ENCODE measurements around the gene AGRP.
"Not testable (repeated sequence)": the region's sequence is repeated elsewhere in the genome, so short reads cannot be mapped to it uniquely, and the experiment has no call there.

AGRP gene

DNA sequence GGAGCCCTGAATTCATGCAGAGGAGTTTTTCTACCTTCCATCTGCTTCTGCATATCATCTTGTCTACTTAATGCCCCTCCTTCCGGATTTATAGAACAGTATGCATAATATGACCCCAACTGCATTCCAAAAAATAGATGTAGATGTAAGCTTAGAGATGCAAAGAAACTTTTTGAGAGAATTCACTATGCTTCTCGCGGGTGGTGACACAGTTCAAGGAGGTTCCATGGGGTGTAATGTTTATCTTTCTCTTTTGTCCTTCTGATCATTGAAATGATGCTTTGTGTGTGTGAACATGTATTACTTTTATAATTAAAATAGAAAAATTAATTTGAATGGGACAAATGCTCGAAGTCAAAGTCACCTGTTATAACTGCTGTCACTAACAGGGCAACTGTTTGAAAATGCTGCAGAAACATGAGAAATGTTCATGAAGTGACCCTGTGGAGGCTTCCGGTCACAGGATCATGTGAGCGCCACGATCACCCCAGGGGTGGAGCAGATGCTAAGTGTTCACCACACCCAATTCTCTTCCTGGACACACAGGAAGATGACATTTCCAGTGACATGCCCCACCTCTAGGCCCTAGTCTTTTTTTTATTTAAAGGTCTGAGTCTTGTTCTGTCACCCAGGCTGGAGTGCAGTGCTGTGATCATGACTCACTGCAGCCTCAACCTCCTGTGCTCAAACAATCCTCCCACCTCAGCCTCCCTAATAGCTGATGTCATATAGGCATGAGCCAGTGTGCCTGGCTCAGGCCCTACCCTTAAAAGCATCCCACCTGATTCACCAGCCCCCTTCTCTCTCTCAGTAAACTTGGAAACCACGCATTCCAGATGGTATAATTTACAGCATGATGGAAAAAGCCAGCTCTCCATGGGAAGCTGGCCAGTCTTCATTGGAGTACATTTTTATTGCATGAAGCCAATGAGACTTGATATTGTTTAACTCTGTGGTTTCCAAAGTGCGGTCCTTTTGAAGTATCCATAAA, 21.0 kb upstream of the AGRP start:
- no peak for DNase-seq

- DNase-seq: no peak
Observed at GRCh38 chr16:67499106-67499505, 15.8 kb upstream of the AGRP start.

GRCh38 chr16:67490335-67491096, 7.2 kb upstream of the AGRP start:
- no peak for DNase-seq

DNA sequence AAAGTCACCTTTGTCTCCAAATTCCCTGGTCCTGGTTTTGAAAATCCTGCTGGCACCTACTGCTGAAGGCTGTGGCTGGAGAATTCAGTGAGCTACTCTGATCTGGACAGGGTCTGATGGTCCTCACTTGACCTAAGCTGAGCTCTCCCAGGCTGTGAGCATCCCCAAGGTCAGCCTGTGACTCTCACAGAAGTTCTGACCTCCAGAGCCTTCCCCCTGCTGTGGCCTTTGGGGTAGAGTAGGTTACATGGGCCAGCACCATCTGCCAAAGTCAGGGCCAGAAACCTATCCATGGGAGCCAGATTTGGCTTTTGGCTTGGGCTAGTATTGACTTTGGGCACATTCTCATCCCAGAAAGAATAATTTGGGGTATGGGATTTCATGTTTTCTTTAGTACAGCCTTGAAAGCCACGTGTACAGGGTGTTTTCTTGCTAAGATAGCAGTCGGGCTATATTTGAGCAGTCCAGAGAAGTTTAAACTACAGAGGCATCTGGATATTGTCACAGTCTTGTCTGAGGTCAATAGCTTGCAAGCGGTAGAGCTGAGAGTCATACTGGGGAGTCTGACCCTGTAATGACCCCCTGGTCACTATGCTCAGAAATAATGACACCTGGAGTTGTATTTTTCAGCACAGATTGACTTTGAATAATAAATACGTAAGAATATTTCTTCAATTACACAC, 6.2 kb upstream of the AGRP start:
- DNase-seq: no peak

DNA sequence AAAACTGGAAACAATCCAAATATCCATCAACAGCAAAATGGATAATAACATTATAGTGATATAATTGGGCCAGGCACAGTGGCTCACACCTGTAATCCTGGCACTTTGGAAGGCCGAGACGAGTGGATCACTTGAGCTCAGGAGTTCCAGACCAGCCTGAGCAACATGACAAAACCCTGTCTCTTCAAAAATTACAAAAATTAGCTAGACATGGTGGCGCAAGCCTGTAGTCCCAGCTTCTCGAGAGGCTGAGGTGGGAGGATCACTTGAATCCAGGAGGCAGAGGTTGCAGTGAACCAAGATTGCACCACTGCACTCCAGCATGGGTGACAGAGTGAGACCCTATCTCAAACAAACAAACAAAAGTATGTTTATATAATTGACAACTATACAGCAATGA, 4.2 kb upstream of the AGRP start:
- DNase-seq: not testable (repeated sequence)

- DNase-seq: no peak
Observed at GRCh38 chr16:67486805-67487204, 3.5 kb upstream of the AGRP start.

DNA sequence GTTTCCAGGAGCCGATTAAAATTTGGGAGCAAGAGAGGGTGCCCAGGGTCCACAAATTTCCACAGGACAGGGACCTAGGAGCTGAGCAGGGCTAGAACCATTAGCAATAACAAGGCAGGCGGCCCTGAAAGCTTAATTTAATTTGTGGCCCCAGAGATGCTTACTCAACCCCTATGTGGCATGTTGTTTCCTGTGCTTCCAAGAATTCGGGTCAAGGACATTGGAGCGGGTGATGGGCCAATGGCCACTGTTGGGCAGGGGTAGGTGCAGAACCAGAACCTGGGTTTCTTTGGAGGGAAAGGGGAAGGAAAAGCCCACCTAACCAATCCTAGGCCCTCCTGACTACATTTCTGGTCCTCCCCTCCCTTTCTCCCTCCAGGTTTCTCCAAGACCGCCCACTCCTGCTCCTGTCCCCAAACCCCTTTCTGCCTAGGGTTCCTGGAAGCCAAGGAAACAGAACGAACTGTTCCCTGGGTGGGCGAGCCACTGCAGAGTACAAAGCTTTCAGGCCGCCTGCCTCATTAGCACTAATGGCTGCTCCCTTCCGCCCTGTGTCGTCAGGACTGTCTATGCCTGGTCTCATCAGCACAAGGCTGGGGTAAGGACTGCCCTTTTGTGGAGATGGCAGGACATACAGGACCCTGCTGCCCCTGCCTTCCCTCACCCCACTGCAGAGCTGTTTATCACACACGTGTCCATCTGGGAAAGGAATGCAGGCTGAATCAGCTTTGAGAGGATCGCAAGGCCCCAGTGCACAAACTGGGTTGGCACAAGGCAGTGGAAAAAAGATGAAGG, 581 bp upstream of the AGRP start:
- DNase-seq: no peak

GRCh38 chr16:67482233-67482924, 968 bp downstream of the AGRP start:
- DNase-seq: no peak

- peak; percentile 55 for DNase-seq
Observed at GRCh38 chr16:67481561-67482232, 1.6 kb downstream of the AGRP start.

- DNase-seq: peak; percentile 99
Observed at GRCh38 chr16:67480833-67481560, 2.4 kb downstream of the AGRP start, which contains the start of gene ATP6V0D1. Gene ATP6V0D1 (minus strand): TSS chr16:67481157. CDS start chr16:67481086, 71 bp downstream.

DNA sequence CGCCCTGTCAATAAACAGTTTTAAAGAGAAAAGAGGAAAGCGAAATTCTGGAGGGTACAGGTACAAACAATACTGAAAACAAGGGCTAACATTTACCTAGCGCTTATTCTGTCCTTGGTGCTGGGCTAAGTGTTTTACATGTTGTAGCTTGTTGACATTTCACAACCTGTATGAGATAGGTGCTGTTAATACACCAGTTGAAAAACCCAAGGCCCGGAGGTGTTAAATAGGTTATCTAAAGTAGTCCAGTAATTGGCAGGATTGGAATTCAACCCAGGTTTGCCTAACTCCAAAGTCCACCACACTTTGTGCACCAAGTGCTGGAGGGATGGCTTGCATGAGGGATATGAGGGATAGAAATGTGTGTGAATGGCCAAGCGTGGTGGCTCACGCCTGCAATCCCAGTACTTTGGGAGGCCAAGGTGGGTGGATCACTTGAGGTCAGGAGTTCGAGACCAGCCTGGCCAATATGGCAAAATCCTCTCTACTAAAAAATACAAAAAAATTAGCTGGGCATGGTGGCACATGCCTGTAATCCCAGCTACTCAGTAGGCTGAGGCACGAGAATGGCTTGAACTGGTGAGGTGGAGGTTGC, 5.3 kb downstream of the AGRP start:
- DNase-seq: no peak

GRCh38 chr16:67474551-67475455, 8.5 kb downstream of the AGRP start:
- DNase-seq: no peak

GRCh38 chr16:67471758-67472384, 11.5 kb downstream of the AGRP start:
- no peak for DNase-seq

GRCh38 chr16:67470359-67470758, 13.0 kb downstream of the AGRP start:
- no peak for DNase-seq

GRCh38 chr16:67468731-67469130, 14.6 kb downstream of the AGRP start:
- DNase-seq: no peak

GRCh38 chr16:67466581-67466980, 16.8 kb downstream of the AGRP start:
- DNase-seq: no peak

GRCh38 chr16:67464565-67464964, 18.8 kb downstream of the AGRP start:
- DNase-seq: no peak

DNA sequence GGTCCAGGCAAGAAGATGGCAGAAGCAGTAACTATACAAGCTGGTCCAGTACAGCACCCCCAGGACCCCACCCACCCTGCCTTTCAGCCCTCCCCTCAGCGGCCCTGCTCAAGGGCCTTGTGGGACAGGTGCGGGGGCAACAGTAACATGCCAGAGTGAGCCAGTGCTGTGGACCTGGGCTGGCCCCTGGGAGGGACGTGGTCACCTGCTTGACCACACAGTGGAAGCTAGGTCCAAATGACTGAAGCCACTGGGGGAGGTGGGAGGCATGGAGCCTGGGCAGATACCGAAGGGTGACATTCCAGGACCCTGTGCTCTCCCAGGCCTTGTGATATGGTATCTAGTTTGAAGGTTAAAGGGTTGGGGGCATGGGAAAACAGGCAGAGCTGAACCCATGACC, 19.7 kb downstream of the AGRP start:
- no peak for DNase-seq
